Gastrocnemius medialis (tissue), 4 donors: ENCODE results near the gene HDHD3.

Experiments used
- POLR2A ChIP-seq, 2 donors: fragments of 450-650 bp; IDR thresholded peaks; one replicate each; pipeline ENCODE4 v1.6.1; 2017; ENCODE audit warnings: antibody characterized with exemption in 2 of 2, mild to moderate bottlenecking in 2 of 2, moderate library complexity in 2 of 2
- TF ChIP-seq, protein P1 (sequence below), 5 experiments: fragments of 450-650 bp in 3 of 5; fragments of 200-600 bp in 2 of 5; sonication (generic) in 2 of 5; IDR thresholded peaks in 4 of 5; conservative IDR thresholded peaks in 1 of 5; 1 replicate in 4 of 5; 2 replicates in 1 of 5; pipeline ENCODE4 v1.5.1; 2016 to 2019; ENCODE audit warnings: antibody characterized with exemption in 5 of 5, mild to moderate bottlenecking in 3 of 5, moderate library complexity in 3 of 5

DNA sequence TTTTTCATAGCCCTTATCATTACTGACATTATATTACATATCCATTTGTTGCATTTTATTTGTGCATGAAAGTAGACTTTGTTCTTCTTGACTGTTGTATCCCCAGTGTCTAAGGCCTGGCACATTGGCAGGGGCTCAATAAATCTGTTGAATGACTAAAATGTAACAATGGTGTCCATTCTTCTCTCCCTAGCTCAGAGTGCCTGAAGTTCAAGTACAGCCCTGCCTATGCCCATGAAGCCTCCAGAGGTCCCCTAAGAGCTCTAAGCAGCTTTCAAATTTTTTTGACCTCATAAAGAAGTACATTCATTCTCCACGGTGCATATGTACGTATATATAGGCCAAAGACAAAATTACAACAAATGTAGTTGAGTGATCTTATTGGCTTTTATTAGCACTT is 31.6 kb downstream of the HDHD3 start:
- TF ChIP-seq, protein P1, sequence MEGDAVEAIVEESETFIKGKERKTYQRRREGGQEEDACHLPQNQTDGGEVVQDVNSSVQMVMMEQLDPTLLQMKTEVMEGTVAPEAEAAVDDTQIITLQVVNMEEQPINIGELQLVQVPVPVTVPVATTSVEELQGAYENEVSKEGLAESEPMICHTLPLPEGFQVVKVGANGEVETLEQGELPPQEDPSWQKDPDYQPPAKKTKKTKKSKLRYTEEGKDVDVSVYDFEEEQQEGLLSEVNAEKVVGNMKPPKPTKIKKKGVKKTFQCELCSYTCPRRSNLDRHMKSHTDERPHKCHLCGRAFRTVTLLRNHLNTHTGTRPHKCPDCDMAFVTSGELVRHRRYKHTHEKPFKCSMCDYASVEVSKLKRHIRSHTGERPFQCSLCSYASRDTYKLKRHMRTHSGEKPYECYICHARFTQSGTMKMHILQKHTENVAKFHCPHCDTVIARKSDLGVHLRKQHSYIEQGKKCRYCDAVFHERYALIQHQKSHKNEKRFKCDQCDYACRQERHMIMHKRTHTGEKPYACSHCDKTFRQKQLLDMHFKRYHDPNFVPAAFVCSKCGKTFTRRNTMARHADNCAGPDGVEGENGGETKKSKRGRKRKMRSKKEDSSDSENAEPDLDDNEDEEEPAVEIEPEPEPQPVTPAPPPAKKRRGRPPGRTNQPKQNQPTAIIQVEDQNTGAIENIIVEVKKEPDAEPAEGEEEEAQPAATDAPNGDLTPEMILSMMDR (IDR thresholded peaks at IDR 0.05 in 4 of 5, conservative IDR thresholded peaks at IDR 0.05 in 1 of 5), result no peak
- TF ChIP-seq POLR2A (IDR thresholded peaks at IDR 0.05), result no peak
